ENCODE data around the gene NR6A1. TPM values are rescaled to one million over a fixed set of nuclear protein-coding genes. Genes with fewer than 3 reads are reported as not detected.

Gene NR6A1
- total RNA-seq, 4 donors from 2014 or later: 1.7 to 8.4 (median 5.5) TPM

DNA sequence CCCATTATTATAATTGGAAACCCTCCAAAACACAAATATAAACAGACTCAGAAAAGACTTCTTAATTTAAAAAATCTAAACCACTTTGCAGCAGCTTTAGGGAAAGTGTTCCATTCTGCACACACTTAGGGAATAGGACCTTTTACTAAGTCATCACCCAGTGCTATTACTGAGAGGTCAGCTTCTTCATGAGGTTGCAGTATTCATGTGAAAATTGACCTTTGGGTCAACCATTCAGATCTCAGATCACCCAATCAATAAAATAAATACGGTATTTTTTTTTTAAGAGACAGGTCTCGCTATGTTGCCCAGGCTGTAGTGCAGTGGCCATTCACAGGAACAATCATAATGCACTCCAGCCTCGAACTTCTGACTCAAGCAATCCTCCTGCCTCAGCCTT, 21.8 kb downstream of the NR6A1 start:
- Histone ChIP-seq H3K4me3 (no peak overlapping the region), H3K4me1 (peaks cover 0 to 3% (median 0%) of the 10 kb centered on the region in 4 donors), H3K27me3 (no peaks in the 10 kb centered on the region), H3K36me3 (no peaks in the 10 kb centered on the region), H3K9me3 (no peaks in the 10 kb centered on the region), H3K27ac (no peak overlapping the region)
- no peak for DNase-seq (ENCODE audit: low spot score in 2 of 2)
- TF ChIP-seq POLR2A (IDR thresholded peaks at IDR 0.05): no peak
- no peak for TF ChIP-seq CTCF (IDR thresholded peaks at IDR 0.05)
- no peak for TF ChIP-seq EP300 (IDR thresholded peaks at IDR 0.05)
- WGBS, 2 donors: 88 to 94% methylated on average over 3 of the region's 3 CpGs

GRCh38 chr9:124747065-124747464, 24.0 kb downstream of the NR6A1 start:
- peaks cover 0 to 8% (median 0%) of the 10 kb centered on the region in 4 donors for H3K4me1 ChIP-seq
- no peaks in the 10 kb centered on the region for H3K27me3 ChIP-seq
- H3K36me3 ChIP-seq: no peaks in the 10 kb centered on the region
- TF ChIP-seq POLR2A (IDR thresholded peaks at IDR 0.05) (no peak), EP300 (IDR thresholded peaks at IDR 0.05) (no peak), CTCF (IDR thresholded peaks at IDR 0.05) (no peak)
- no peaks in the 10 kb centered on the region for H3K9me3 ChIP-seq
- H3K27ac ChIP-seq: no peak overlapping the region
- no peak for DNase-seq (ENCODE audit: low spot score in 2 of 2)
- no peak overlapping the region for H3K4me3 ChIP-seq
- WGBS, 2 donors: 81 to 88% methylated on average over 4 of the region's 4 CpGs

- Histone ChIP-seq H3K4me3 (no peak overlapping the region), H3K27ac (no peak overlapping the region), H3K36me3 (no peaks in the 10 kb centered on the region), H3K4me1 (peaks cover 0 to 8% (median 0%) of the 10 kb centered on the region in 4 donors), H3K27me3 (no peaks in the 10 kb centered on the region), H3K9me3 (no peaks in the 10 kb centered on the region)
- TF ChIP-seq POLR2A (IDR thresholded peaks at IDR 0.05) (no peak), EP300 (IDR thresholded peaks at IDR 0.05) (no peak), CTCF (IDR thresholded peaks at IDR 0.05) (no peak)
- 65 to 68% methylated on average over 5 of the region's 5 CpGs for WGBS, 2 donors
- no peak for DNase-seq (ENCODE audit: low spot score in 2 of 2)
Observed at GRCh38 chr9:124743686-124744348, 27.3 kb downstream of the NR6A1 start.

DNA sequence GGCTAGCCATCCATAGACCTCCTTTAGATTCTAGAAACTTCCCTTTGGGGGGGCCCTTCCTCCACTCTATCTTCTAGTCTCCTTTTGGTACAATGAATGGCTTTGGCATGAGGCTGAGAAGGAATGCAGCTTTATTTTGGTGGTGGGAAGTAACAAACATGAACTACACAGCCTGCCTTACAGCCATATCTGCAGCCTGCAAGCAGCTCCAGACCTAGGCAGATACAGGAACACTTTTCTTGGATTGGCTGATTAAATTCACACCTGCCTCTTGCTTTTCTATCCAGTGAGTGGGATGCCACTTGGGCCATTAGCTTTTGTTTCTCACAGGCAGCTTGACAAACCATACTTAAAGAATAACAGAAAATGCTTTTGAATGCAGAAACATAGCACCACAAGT, 28.2 kb downstream of the NR6A1 start:
- Histone ChIP-seq H3K4me3 (no peak overlapping the region), H3K27ac (no peak overlapping the region), H3K27me3 (no peaks in the 10 kb centered on the region), H3K4me1 (peaks cover 0 to 8% (median 0%) of the 10 kb centered on the region in 4 donors), H3K9me3 (no peaks in the 10 kb centered on the region), H3K36me3 (no peaks in the 10 kb centered on the region)
- no peak for DNase-seq (ENCODE audit: low spot score in 2 of 2)
- TF ChIP-seq EP300 (IDR thresholded peaks at IDR 0.05): no peak
- TF ChIP-seq CTCF (IDR thresholded peaks at IDR 0.05): no peak
- no peak for TF ChIP-seq POLR2A (IDR thresholded peaks at IDR 0.05)

DNA sequence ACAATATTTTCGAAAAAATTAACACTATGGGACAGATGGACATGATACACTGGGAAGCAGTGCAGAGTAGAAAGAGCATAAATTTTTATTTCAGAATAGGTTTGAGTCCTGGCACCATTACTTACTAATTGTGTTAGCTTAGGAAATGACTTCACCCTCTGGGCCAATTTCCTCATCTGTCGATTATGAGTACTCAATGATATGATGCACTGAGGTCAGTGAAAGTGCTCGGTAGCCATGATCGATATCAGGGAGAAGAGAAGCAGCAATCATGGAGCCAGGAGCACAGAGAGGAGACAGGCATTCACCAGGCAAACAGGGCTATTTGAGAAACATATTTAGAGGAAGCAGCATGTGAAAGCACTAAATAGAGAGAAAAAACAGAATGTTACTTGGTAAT, 29.4 kb downstream of the NR6A1 start:
- WGBS, 2 donors: 72 to 73% methylated on average over 4 of the region's 4 CpGs
- no peaks in the 10 kb centered on the region for H3K9me3 ChIP-seq
- peaks cover 0 to 8% (median 0%) of the 10 kb centered on the region in 4 donors for H3K4me1 ChIP-seq
- TF ChIP-seq POLR2A (IDR thresholded peaks at IDR 0.05) (no peak), CTCF (IDR thresholded peaks at IDR 0.05) (no peak), EP300 (IDR thresholded peaks at IDR 0.05) (no peak)
- no peak overlapping the region for H3K4me3 ChIP-seq
- no peak overlapping the region for H3K27ac ChIP-seq
- H3K36me3 ChIP-seq: no peaks in the 10 kb centered on the region
- no peak for DNase-seq (ENCODE audit: low spot score in 2 of 2)
- H3K27me3 ChIP-seq: no peaks in the 10 kb centered on the region
